Measurements from ENCODE around the gene GRK4.
A peak's percentile ranks its signal among the peaks of the same experiment; 100 is the strongest.

The GRK4 gene

GRCh38 chr4:2934813-2935761, 28.3 kb upstream of the GRK4 start:
- H4K20me1 ChIP-seq (ENCODE audit: insufficient read depth, low read length), result peaks cover 18% of the 10 kb centered on the region
- no peaks in the 10 kb centered on the region for H3K27me3 ChIP-seq (ENCODE audit: low read depth, low read length)
- H3K4me2 ChIP-seq (ENCODE audit: low read length), result peak overlapping the region; percentile 88
- H3K27ac ChIP-seq (ENCODE audit: low read length), result peak overlapping the region; percentile 82
- peak overlapping the region; percentile 92 for H3K4me3 ChIP-seq (ENCODE audit: low read length)
- H3K79me2 ChIP-seq (ENCODE audit: low read length), result peaks cover 16% of the 10 kb centered on the region
- H3K36me3 ChIP-seq (replicated peaks; ENCODE audit: low read depth, low read length), result peaks cover 36% of the 10 kb centered on the region
- H2AFZ ChIP-seq (ENCODE audit: low read depth, low read length), result no peak overlapping the region
- H3K9me3 ChIP-seq (ENCODE audit: insufficient read depth, low read length), result no peaks in the 10 kb centered on the region
- H3K9ac ChIP-seq (ENCODE audit: low read length), result peak overlapping the region; percentile 78
- TF ChIP-seq CTCF (IDR thresholded peaks at IDR 0.05; ENCODE audit: low read depth, low read length), result no peak
- no peak for TF ChIP-seq EZH2phosphoT487 (IDR thresholded peaks at IDR 0.05; ENCODE audit: low read depth)
- H3K4me1 ChIP-seq (ENCODE audit: low read length), result peaks cover 61% of the 10 kb centered on the region

GRCh38 chr4:2935762-2936743, 27.3 kb upstream of the GRK4 start:
- peak overlapping the region; percentile 92 for H3K4me3 ChIP-seq (ENCODE audit: low read length)
- H3K27me3 ChIP-seq (ENCODE audit: low read depth, low read length), result no peaks in the 10 kb centered on the region
- H2AFZ ChIP-seq (ENCODE audit: low read depth, low read length), result no peak overlapping the region
- H3K9me3 ChIP-seq (ENCODE audit: insufficient read depth, low read length), result no peaks in the 10 kb centered on the region
- peak overlapping the region; percentile 78 for H3K9ac ChIP-seq (ENCODE audit: low read length)
- H3K4me2 ChIP-seq (ENCODE audit: low read length), result peak overlapping the region; percentile 88
- H3K27ac ChIP-seq (ENCODE audit: low read length), result peak overlapping the region; percentile 82
- peaks cover 16% of the 10 kb centered on the region for H3K79me2 ChIP-seq (ENCODE audit: low read length)
- H3K36me3 ChIP-seq (replicated peaks; ENCODE audit: low read depth, low read length), result peaks cover 35% of the 10 kb centered on the region
- H3K4me1 ChIP-seq (ENCODE audit: low read length), result peaks cover 61% of the 10 kb centered on the region
- peaks cover 18% of the 10 kb centered on the region for H4K20me1 ChIP-seq (ENCODE audit: insufficient read depth, low read length)
- no peak for TF ChIP-seq CTCF (IDR thresholded peaks at IDR 0.05; ENCODE audit: low read depth, low read length)

- peak overlapping the region; percentile 88 for H3K4me2 ChIP-seq (ENCODE audit: low read length)
- H3K4me3 ChIP-seq (ENCODE audit: low read length), result peak overlapping the region; percentile 92
These were observed 26.6 kb upstream of the GRK4 start for GRCh38 chr4:2936773-2937145.

More at GRCh38 chr4:2936773-2937145, 26.6 kb upstream of the GRK4 start:
- no peaks in the 10 kb centered on the region for H3K27me3 ChIP-seq (ENCODE audit: low read depth, low read length)
- peaks cover 42% of the 10 kb centered on the region for H3K36me3 ChIP-seq (replicated peaks; ENCODE audit: low read depth, low read length)
- peak overlapping the region; percentile 82 for H3K27ac ChIP-seq (ENCODE audit: low read length)
- H3K9me3 ChIP-seq (ENCODE audit: insufficient read depth, low read length), result no peaks in the 10 kb centered on the region
- no peak overlapping the region for H2AFZ ChIP-seq (ENCODE audit: low read depth, low read length)
- H3K4me1 ChIP-seq (ENCODE audit: low read length), result peaks cover 54% of the 10 kb centered on the region
- TF ChIP-seq EZH2phosphoT487 (IDR thresholded peaks at IDR 0.05; ENCODE audit: low read depth), result no peak
- no peak for TF ChIP-seq CTCF (IDR thresholded peaks at IDR 0.05; ENCODE audit: low read depth, low read length)
- H3K9ac ChIP-seq (ENCODE audit: low read length), result peak overlapping the region; percentile 43; the same call in 1 of the 2 replicates
- peaks cover 16% of the 10 kb centered on the region for H3K79me2 ChIP-seq (ENCODE audit: low read length)
- peaks cover 24% of the 10 kb centered on the region for H4K20me1 ChIP-seq (ENCODE audit: insufficient read depth, low read length)
